HG02759 (cell line): Measurements from ENCODE around the gene AP2A1.
"Not testable (repeated sequence)": the region's sequence is repeated elsewhere in the genome, so short reads cannot be mapped to it uniquely, and the experiment has no call there.

ENCODE experiments used
- ATAC-seq: cut with Tn5 transposase; IDR thresholded peaks from one replicate; pipeline ENCODE4 v1.9.1; 2021; ENCODE audit warnings: mild to moderate bottlenecking, moderate library complexity; ENCODE audit not compliant: unreplicated experiment

AP2A1 gene

DNA sequence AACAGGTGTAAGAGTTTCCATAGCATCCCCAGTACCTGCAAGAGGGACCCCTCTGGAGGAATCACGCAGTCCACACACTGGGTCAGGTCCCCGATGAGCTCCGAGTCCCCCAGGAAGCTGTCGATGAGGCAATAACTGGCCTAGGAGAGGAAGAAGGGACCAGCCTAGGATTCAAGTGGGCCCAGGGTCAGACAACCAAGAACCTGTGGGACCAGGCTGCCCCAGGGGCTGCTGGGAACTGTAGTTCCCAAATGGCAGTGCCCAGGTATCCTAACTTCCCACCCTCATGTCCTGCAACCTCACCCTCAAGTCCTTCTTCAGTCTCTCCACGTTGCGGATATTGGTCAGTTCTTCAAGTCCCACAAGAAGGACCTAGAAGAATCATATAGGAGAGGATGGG, 44.5 kb downstream of the AP2A1 start:
- no peak for ATAC-seq

- no peak for ATAC-seq
Observed at GRCh38 chr19:49812452-49812996, 45.7 kb downstream of the AP2A1 start.

DNA sequence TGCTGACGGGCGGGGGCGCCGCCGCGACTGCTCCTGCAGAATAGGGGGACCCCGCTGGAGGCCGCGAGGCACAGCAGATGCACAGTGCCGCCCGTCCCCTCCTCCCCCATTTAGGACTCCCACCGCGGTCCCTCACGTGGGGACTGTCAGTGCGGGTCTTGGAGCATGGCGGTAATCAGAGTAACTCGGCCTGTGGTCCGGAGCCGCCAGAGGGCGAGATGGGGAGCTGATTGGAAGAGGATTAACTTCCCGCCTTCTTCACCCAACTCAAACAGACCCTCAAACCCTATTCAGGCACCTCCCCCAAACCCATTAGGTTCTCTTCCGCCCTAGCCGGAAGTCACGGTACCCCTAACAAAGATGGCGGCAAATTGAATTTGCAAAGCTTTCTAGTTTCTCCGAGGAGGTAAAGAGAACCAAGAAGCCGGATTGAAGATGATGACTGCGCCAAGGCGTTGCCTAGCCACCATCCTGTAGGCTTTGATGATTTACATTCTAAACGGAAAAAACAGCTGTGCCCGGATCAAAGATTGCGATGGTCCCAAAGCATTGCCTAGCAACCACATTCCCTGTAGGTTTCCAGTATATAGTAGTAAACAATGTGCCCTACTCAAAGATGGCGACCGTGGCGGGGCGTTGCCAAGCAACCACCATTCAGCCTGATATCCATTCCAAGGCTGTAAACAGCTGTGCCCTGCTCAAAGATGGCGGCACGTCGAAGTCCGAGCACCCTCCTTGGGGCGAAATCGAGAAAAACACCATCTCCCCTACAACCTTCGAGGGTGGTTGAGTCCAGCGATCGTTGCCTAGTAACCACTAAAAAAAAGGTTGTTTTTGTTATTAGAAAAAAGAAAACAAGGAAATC, 46.4 kb downstream of the AP2A1 start, which contains the start of gene FUZ:
Gene FUZ (minus strand): TSS at position 296 of the 865 bp plus-strand sequence. CDS start 186 bp downstream, at position 110.
- ATAC-seq = peak; percentile 57

- ATAC-seq = no peak
Observed at GRCh38 chr19:49814010-49814409, 47.2 kb downstream of the AP2A1 start.

DNA sequence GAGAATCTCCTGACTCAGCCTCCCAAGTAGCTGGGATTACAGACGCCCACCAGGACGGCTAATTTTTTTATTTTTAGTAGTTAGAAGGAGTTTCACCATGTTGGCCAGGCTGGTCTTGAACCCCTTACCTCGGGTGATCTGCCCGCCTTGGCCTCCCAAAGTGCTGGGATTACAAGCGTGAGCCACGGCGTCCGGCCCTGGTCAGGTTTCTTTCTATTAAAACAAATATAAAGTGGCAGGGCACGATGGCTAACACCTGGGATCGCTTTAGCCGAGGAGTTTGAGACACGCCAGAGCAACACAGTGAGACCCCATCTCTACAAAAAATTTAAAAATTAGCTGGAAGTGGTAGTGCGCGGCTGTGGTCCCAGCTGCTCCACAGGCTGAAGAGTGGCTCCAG, 49.8 kb downstream of the AP2A1 start:
- ATAC-seq = no peak

- ATAC-seq = peak; percentile 82
Observed at GRCh38 chr19:49817964-49818648, 51.3 kb downstream of the AP2A1 start, which contains the start of gene MED25. Gene MED25 (plus strand): TSS chr19:49818289. CDS start chr19:49818342, 53 bp downstream.

- ATAC-seq = no peak
Observed at GRCh38 chr19:49818649-49819370, 52.0 kb downstream of the AP2A1 start.

- not testable (repeated sequence) for ATAC-seq
Observed at GRCh38 chr19:49819452-49820115, 52.8 kb downstream of the AP2A1 start.

DNA sequence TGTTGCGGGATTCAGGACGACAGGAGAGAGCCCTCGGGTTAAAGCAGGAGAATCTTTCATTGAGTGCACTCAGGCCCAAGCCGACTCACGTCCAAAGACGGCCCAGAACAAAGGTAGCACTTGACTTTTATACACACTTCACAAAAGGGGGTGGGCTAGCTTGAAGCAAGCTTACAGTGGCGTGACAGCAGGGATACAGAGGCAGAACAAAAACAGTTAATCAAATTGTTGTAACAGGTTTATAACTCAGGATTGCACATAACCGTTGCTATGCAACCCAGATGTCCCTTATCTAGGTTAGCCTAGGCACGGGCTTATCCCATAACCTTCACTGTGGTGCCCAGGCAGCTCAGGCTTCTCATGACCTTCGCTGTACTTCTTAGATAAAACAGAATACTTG, 53.3 kb downstream of the AP2A1 start:
- no peak for ATAC-seq

DNA sequence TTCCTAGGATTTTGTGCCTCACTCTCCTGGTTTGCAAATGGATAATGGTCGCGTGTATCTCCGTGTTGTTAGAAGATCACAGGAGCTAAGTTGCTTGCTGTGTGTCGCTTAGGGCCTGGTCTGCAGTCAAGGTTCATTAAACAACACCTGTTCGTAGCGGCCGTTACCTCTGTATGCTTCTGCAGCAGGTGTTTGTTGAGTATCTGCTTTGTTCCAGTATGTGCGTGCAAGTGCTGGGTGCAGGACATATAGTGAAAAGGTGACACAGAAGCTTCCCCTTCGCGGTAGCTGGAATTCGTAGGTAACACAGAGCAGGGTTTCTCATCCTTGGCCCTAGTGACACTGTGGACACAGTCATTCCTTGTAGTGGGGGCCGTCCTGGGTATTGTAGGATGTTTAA, 56.7 kb downstream of the AP2A1 start:
- no peak for ATAC-seq

GRCh38 chr19:49824662-49825061, 57.9 kb downstream of the AP2A1 start:
- ATAC-seq = no peak

GRCh38 chr19:49827034-49827433, 60.2 kb downstream of the AP2A1 start:
- no peak for ATAC-seq

DNA sequence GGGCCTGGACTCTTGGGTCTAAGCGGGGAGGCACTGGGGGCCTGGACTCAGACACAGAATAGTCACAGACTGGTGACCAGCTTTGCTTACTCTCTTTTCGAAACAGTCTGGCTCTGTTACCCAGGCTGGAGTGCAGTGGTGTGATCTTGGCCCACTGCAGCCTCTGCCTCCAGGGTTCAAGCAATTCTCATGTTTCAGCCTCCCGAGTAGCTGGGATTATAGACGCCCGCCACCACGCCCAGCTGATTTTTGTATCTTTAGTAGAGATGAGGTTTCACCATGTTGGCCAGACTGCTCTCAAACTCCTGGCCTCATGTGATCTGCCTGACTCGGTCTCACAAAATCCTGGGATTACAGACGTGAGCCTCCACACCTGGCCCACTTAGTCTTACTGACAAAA, 62.4 kb downstream of the AP2A1 start:
- no peak for ATAC-seq

DNA sequence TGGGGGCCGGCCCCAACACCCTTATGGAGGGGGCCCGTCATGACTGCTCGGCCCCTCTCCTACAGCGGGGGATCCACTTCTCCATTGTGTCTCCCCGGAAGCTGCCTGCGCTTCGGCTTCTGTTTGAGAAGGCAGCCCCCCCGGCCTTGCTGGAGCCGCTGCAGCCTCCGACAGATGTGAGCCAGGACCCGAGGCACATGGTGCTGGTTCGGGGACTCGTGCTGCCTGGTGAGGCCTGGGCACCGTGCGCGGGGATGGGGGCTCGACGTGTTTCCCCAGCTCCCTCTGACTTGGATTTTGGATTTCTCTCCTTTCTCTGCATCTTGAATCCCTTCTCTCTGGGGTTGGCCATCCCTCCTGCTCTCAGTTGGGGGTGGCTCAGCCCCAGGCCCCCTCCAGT, 62.9 kb downstream of the AP2A1 start:
- ATAC-seq = no peak

- ATAC-seq = no peak
Observed at GRCh38 chr19:49830766-49831165, 64.0 kb downstream of the AP2A1 start.

DNA sequence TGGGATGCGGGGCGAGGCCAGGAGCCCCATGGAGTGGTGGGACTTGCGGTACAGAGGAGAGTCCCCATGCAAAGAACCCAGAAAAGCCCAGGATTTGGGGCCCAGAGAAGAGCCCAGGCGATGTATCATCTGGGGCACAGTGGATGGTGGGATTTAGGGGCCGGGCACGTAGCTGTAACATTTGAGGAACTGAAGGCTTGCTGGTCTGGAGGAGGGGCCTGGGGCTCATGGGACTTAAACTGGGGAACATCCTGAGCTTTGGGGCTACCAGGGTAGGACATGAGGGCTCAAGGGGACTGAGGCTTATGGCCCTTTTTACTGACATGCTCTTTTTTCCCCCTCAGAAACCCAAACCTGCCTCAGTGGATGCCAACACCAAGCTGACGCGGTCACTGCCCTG, 64.8 kb downstream of the AP2A1 start:
- ATAC-seq = no peak

DNA sequence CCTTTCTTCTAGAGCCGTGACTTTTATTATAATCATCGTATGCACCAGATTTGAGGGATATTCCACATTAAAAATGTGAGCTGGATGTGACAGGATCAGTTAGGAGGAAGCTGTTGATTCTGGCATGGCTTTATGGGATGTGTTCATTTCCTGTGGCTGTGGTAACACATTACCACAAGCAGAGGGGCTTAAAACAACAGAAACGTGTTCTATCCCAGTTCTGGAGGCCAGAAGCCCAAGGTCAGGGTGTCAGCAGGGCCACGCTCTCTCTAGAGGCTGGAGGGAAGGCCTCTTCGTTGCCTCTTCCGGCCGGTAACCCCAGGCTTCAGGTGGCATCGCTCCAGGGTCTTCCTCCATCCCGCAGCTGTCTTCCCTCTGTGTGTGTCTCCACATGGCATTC, 65.8 kb downstream of the AP2A1 start:
- ATAC-seq = no peak

GRCh38 chr19:49833599-49833998, 66.8 kb downstream of the AP2A1 start:
- no peak for ATAC-seq

- ATAC-seq = no peak
Observed at GRCh38 chr19:49835562-49835961, 68.8 kb downstream of the AP2A1 start.

- no peak for ATAC-seq
Observed at GRCh38 chr19:49836176-49837008, 69.6 kb downstream of the AP2A1 start.
